OCI-M1 (cell line): Measurements from ENCODE around the gene REV1.
A peak's percentile ranks its signal among the peaks of the same experiment; 100 is the strongest.
"Not testable (repeated sequence)": the region's sequence is repeated elsewhere in the genome, so short reads cannot be mapped to it uniquely, and the experiment has no call there.

Source experiments
- DNase-seq: peaks from one replicate; lab custom pipeline; 2025; lab: John Stamatoyannopoulos, UW

REV1 gene

DNA sequence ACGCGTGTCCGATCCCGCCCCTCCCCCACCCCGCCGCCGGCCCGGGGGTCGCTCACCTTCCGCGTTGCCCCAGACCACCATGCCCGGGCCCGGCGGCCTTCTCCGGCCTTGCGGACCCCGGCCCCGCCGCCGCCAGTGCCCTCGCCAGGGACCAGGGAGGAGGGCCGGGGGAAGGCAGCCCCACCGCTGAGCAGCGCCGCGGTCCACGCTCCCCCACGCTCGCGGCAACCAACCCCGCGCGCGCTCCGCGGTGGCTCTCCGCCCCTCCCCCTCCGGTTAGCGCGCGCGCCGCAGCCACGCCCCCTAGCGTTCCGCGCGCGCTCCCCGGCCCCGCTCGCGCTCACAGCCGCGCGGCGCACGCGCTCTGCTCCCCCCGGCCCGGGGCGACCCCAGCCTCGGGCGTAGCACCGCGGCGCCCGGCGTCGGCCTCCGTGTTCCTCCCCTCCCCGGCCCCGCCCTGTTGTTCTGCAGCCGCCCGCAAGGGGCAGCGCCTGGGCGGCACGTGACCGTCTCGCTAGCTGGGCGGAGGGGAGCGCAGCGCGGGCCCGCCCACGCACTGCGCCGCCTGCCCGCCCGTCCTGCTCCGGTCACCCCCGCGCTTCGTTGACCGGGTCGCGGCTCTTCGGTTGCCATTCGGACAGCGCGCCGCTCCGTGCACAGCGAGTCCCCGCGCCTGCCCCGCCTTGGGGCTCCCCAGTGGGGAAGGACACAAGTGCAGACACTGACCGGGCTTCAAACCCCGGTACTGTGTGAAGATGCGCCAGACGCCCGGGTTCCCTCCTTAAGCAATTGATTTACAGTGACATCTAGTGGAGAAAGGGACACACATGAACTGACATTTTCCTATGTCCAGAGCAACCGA lies at the start of gene REV1:
Gene REV1 (minus strand): TSS at position 257 of the 862 bp plus-strand sequence. CDS start 25,042 bp downstream, outside the sequence.
- peak; percentile 93 for DNase-seq

DNA sequence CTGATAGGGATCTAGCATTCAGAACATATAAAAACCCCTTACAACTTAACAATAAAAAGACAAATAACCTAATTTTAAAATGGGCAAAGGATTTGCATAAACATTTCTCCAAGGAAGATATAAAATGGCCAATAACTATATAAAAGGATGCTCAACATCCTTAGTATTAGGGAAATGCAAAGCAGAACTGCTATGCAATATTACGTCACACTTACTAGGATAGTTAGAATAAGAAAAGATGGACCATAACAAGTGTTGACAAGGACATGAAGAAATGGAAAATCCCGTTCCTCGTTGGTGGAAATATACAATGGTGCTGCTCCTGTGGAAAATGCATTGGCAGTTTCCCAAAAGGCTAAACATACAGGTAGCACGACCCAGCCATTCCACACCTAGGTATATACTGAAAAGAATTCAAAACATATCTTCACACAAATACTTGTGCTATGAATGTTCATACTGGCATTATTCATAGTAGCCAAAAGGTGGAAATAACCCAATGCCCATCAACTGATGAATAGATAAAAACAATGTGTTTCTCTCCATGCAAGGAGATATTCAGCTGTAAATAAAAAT lies 48.2 kb upstream of the REV1 start:
- no peak for DNase-seq

GRCh38 chr2:99524056-99524455 lies 34.2 kb upstream of the REV1 start:
- DNase-seq = no peak

- no peak for DNase-seq
Measured at GRCh38 chr2:99522157-99522556, 32.3 kb upstream of the REV1 start.

GRCh38 chr2:99520813-99521212 lies 31.0 kb upstream of the REV1 start:
- no peak for DNase-seq

GRCh38 chr2:99520195-99520594 lies 30.4 kb upstream of the REV1 start:
- DNase-seq = no peak

GRCh38 chr2:99514357-99514756 lies 24.5 kb upstream of the REV1 start:
- no peak for DNase-seq

DNA sequence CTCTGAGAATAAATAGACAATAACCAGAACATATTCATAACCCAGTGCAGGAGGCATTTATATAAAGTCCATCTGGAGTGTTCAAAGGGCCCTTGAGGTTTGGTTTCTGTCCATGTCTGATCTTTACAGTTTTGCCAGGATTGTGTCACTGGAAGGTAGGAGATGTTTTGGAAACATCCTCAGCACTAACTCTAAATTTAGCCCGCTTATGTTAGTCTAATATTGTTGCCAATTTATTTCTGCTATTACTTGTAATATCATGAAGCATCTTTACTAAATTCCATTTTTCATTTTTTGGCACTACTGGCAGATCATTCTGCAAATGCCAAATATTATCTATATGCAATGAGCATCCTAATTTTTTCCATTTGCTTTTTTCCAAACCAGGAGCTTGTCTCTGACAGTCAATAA lies 22.4 kb upstream of the REV1 start:
- DNase-seq = no peak

GRCh38 chr2:99509387-99509786 lies 19.6 kb upstream of the REV1 start:
- no peak for DNase-seq

DNA sequence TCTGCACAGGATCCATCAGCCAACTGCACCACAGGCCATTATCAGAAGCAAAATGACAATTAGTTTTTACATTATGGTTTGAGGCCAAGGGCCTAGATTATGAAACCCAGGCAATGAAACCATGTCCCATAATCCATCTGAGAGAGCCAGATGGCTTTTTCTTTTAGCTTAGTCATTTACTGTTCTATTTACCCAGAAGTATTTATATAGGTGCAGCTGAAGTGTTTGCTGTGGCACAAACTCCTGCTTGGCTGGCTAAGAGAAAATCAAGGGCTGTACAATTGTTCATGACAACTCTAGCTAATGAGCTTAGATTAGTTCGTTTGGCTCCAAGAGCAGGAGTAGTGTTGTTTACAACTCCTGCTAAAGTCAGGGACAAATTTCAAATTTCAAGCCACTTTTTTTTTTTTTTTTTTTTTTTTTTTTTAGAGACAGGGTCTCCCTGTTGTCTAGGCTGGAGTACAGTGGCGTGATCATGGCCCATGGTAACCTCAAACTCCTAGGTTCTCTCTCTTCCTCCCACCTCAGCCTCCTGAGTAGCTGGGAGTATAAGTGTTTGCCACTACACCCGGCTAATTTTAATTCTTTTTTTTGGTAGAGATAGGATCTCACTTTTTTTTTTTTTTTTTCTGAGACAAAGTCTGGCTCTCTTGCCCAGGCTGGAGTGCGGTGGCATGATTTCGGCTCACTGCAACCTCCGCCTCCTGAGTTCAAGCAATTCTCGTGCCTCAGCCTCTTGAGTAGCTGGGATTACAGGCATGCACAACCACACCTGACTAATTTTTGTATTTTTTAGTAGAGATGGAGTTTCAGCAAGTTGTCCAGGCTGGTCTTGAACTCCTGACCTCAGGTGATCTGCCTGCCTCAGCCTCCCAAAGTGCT lies 18.4 kb upstream of the REV1 start:
- DNase-seq = peak; percentile 42

GRCh38 chr2:99504844-99505584 lies 15.2 kb upstream of the REV1 start:
- no peak for DNase-seq

DNA sequence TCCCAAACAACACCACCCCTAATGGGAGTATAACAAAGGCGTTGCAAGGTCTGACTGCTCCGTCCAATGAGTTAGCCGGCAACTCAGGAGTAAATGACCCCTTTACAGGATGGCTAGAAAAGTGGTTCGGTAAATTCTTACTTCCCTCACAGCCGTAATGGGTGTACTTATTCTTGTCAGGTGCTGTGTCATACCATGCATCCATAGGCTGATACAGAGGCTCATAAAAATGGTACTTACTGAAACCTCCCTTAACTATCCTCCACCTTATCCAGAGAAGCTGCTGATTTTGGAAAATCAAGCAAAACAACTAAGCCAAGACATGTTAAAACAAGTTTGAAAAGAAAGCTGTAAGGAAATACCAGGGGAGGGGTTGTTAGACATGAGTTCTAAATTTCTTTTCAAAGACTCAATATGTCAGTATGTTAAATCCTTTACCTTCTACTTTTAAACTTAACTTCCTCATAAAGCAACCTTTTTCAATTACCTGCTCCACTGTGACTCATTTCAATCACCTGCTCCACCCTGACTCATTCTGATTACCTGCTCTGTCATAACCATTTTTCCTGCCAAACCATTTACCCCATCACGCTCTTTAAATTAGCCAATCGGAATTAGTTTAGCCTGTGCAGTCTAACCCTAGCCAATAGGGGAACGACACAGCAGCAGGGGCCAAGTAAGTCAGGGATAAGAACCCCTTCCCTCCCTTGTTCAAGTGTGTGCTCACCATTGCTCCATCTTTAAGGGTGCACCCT lies 14.0 kb upstream of the REV1 start:
- not testable (repeated sequence) for DNase-seq

- DNase-seq = no peak
Measured at GRCh38 chr2:99496021-99496420, 6.2 kb upstream of the REV1 start.

DNA sequence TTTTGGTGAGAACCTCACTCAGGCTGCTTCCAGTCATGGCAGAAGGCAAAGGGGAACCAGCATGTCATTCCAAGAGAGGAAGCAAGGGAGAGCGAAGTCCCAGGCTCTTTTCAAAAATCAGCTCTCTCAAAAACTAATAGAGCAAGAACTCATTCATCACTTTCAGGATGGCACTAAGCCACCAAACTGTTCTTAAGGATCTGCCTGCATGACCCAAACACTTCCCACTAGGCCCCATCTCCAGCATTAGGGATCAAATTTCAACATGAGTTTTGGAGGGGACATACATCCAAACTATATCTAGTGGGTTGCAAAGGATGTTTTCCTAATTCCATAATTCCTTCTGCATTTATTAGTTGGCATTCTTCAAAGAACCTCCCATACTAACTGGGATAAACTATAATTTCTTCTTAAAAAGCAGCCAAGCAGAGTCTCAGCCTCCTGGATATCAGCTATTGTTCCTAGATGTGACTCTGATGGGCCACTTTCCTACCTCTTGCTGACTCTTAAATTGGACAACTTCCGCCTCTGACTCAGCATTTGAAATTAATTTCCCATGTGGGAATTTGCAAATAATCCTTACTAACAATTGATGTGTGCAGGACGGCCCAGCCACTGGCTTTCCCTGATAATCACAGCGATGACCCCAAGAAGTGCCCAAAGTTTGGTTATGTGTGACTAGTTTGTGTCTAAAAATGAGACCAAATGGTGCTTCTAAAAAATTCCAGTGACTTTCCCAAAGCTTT lies 5.5 kb upstream of the REV1 start:
- DNase-seq = no peak

DNA sequence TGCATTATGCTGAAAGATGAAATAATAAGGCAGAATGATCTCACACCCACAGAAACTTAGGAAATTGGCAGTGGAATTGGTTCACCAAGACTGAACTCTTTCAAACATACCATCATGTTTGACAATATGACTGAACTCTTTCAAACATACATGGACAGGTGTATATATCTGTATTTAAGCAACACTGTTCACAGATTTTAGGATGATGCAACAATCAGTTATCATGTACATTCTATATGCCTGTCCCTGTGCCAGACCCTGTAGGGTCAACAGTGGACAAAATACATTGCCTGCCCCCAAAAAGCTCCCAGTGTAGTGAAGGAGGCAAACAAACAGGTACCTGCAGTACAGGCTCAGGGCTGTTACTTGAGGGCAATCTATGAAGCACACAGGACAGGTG lies 2.9 kb upstream of the REV1 start:
- DNase-seq = no peak

- DNase-seq = peak; percentile 37
Measured at GRCh38 chr2:99490623-99491461, 1.0 kb upstream of the REV1 start.

- peak; percentile 63 for DNase-seq
Measured at GRCh38 chr2:99489063-99489760, 605 bp downstream of the REV1 start.

GRCh38 chr2:99488539-99489062 lies 1.2 kb downstream of the REV1 start:
- peak; percentile 67 for DNase-seq

DNA sequence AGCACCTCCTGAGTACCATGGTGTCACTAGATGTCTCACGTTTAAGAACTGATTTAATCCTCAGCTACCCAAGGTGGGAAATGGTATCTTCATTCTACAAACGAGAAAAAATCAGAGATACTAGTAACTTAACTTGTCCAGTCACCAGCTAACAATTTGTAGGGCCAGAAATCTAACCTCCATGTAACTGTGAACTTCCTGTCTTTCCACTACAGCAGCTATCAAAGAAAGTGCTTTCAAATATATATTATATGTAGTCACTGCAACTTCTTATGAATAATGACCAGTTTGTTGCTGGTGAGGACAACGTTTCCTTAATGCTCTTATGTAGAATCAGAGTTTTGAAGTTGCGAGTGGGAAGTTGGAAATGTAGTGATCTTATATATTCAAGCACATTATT lies 1.9 kb downstream of the REV1 start:
- no peak for DNase-seq
